Endodermal cell (in vitro differentiated cells): ENCODE results near the gene ALAD. TPM values are rescaled to one million over a fixed set of nuclear protein-coding genes. Genes with fewer than 3 reads are reported as not detected.

Source experiments
- DNase-seq: peaks from one replicate; pipeline ENCODE4 v3.0.0-alpha.2; 2017
- H3K27ac ChIP-seq: 2 replicates; pipeline ENCODE4 v1.5.1; 2013; ENCODE audit warnings: mild to moderate bottlenecking, low read depth, low read length, moderate library complexity
- H3K27me3 ChIP-seq: 2 replicates; pipeline ENCODE4 v1.6.1; 2013; ENCODE audit warnings: mild to moderate bottlenecking, low read length, moderate library complexity; ENCODE audit not compliant: insufficient read depth, control insufficient read depth, poor library complexity, severe bottlenecking
- H3K36me3 ChIP-seq: 2 replicates; pipeline ENCODE4 v1.7.0; 2013; ENCODE audit warnings: mild to moderate bottlenecking, low read length, moderate library complexity; ENCODE audit not compliant: control insufficient read depth, insufficient read depth
- H3K4me1 ChIP-seq: one replicate; pipeline ENCODE4 v1.7.0; 2013; ENCODE audit warnings: low read length; ENCODE audit not compliant: control insufficient read depth, insufficient read depth
- H3K4me3 ChIP-seq: 2 replicates; pipeline ENCODE4 v1.5.1; 2013; ENCODE audit warnings: mild to moderate bottlenecking, low read length, moderate library complexity
- H3K9ac ChIP-seq: 2 replicates; pipeline ENCODE4 v1.6.1; 2013; ENCODE audit warnings: mild to moderate bottlenecking, low read length, moderate library complexity; ENCODE audit not compliant: poor library complexity, severe bottlenecking; ENCODE audit errors: extremely low read depth
- H3K9me3 ChIP-seq: 2 replicates; pipeline ENCODE4 v1.6.1; 2013; ENCODE audit warnings: mild to moderate bottlenecking, low read length, moderate library complexity; ENCODE audit not compliant: control insufficient read depth
- H3K27ac Mint-ChIP-seq: 2 replicates; pipeline ENCODE4 v1.8.0; 2020; ENCODE audit warnings: mixed read lengths
- H3K27me3 Mint-ChIP-seq: 2 replicates; pipeline ENCODE4 v1.8.0; 2021; ENCODE audit warnings: mild to moderate bottlenecking, mixed read lengths; ENCODE audit not compliant: insufficient read depth
- H3K36me3 Mint-ChIP-seq: 2 replicates; pipeline ENCODE4 v1.8.0; 2020; ENCODE audit warnings: low read depth, mixed read lengths
- H3K4me1 Mint-ChIP-seq: 2 replicates; pipeline ENCODE4 v1.8.0; 2020; ENCODE audit warnings: mixed read lengths
- H3K4me3 Mint-ChIP-seq: 2 replicates; pipeline ENCODE4 v1.8.0; 2020; ENCODE audit warnings: mild to moderate bottlenecking, moderate library complexity, mixed read lengths
- H3K9me3 Mint-ChIP-seq: 2 replicates; pipeline ENCODE4 v1.8.0; 2020; ENCODE audit warnings: mild to moderate bottlenecking, mixed read lengths
- CTCF ChIP-seq: fragments of 200-600 bp; sonication (generic); conservative IDR thresholded peaks from 2 replicates; pipeline ENCODE4 v1.5.0; 2021; ENCODE audit warnings: antibody characterized with exemption, mild to moderate bottlenecking
- WGBS, 2 experiments: methylation state at CpG; one replicate each; pipeline versions ENCODE4 v1.1.5 to v1.1.7; 2013; ENCODE audit warnings: missing lambda C conversion rate in 2 of 2, mixed read lengths in 1 of 2; ENCODE audit not compliant: insufficient coverage in 1 of 2, insufficient read length in 1 of 2; 5-methylcytosine and 5-hydroxymethylcytosine counted together
- total RNA-seq, 2 donors: library from RNA; stranded (reverse); fragmentation: NEBNext Ultra II Directional in 1 of 2; extraction: Animal tissue kit (Norgen Biotek cat#: 25700) in 1 of 2; gene quantifications; 2 replicates in 1 of 2; 3 replicates in 1 of 2; pipeline ENCODE4 v1.2.1, GENCODE V29; 2021

Gene ALAD
- total RNA-seq, 2 donors from 2014 or later, result 40.4 to 51.9 TPM

GRCh38 chr9:113373676-113374392, 27.2 kb downstream of the ALAD start:
- H3K36me3 Mint-ChIP-seq, result peaks cover 24% of the 10 kb centered on the region
- H3K27me3 Mint-ChIP-seq, result no peaks in the 10 kb centered on the region
- no peak overlapping the region for H3K27ac ChIP-seq
- peaks cover 32% of the 10 kb centered on the region for H3K36me3 ChIP-seq
- peaks cover 13% of the 10 kb centered on the region for H3K4me1 ChIP-seq
- TF ChIP-seq CTCF, result no peak
- WGBS, 2 experiments, result 92 to 97% methylated on average over 18 to 24 of the region's 24 CpGs
- peaks cover 20% of the 10 kb centered on the region for H3K4me1 Mint-ChIP-seq
- H3K4me3 Mint-ChIP-seq, result peak overlapping the region; percentile 2
- no peaks in the 10 kb centered on the region for H3K9me3 ChIP-seq
- peak overlapping the region; percentile 17 for H3K4me3 ChIP-seq
- H3K27ac Mint-ChIP-seq, result peak overlapping the region; percentile 52
- no peak for DNase-seq
- no peaks in the 10 kb centered on the region for H3K9me3 Mint-ChIP-seq
- H3K27me3 ChIP-seq, result no peaks in the 10 kb centered on the region
- H3K9ac ChIP-seq, result no peak overlapping the region

- 50 to 51% methylated on average over 2 to 3 of the region's 3 CpGs for WGBS, 2 experiments
- Mint-ChIP-seq H3K4me3 (peak overlapping the region; percentile 2), H3K27me3 (no peaks in the 10 kb centered on the region), H3K36me3 (peaks cover 30% of the 10 kb centered on the region), H3K27ac (peak overlapping the region; percentile 52), H3K9me3 (no peaks in the 10 kb centered on the region), H3K4me1 (peaks cover 16% of the 10 kb centered on the region)
- DNase-seq, result peak; percentile 65
- no peak for TF ChIP-seq CTCF
- Histone ChIP-seq H3K4me3 (peak overlapping the region; percentile 17), H3K9ac (no peak overlapping the region), H3K27me3 (no peaks in the 10 kb centered on the region), H3K27ac (no peak overlapping the region), H3K9me3 (no peaks in the 10 kb centered on the region), H3K4me1 (peaks cover 10% of the 10 kb centered on the region), H3K36me3 (peaks cover 32% of the 10 kb centered on the region)
These were observed 27.8 kb downstream of the ALAD start for GRCh38 chr9:113373256-113373655.

GRCh38 chr9:113372059-113372458, 29.0 kb downstream of the ALAD start:
- H3K9me3 ChIP-seq, result no peaks in the 10 kb centered on the region
- peaks cover 16% of the 10 kb centered on the region for H3K4me1 Mint-ChIP-seq
- H3K27ac ChIP-seq, result no peak overlapping the region
- no peak overlapping the region for H3K27ac Mint-ChIP-seq
- H3K27me3 Mint-ChIP-seq, result no peaks in the 10 kb centered on the region
- DNase-seq, result no peak
- WGBS, 2 experiments, result 94 to 96% methylated on average over 3 to 5 of the region's 5 CpGs
- no peak overlapping the region for H3K4me3 Mint-ChIP-seq
- H3K9me3 Mint-ChIP-seq, result no peaks in the 10 kb centered on the region
- H3K9ac ChIP-seq, result no peak overlapping the region
- peaks cover 40% of the 10 kb centered on the region for H3K36me3 Mint-ChIP-seq
- no peak for TF ChIP-seq CTCF
- H3K4me3 ChIP-seq, result no peak overlapping the region
- peaks cover 10% of the 10 kb centered on the region for H3K4me1 ChIP-seq
- no peaks in the 10 kb centered on the region for H3K27me3 ChIP-seq
- peaks cover 32% of the 10 kb centered on the region for H3K36me3 ChIP-seq
